Activated naive CD4-positive, alpha-beta T cell treated with anti-CD3 and anti-CD28 coated beads, Interleukin-2, amount 10 ng/mL, durations not matched to agents 7 days and 5 days (primary cell): ENCODE results near the gene TAF11L13.
"Not testable (repeated sequence)": the region's sequence is repeated elsewhere in the genome, so short reads cannot be mapped to it uniquely, and the experiment has no call there.

ENCODE experiments used
- CTCF ChIA-PET: fragments of 350-600 bp; sonication (Branson Sonifier 250); formaldehyde crosslinking; loops from one replicate; lab custom pipeline; 2021; ENCODE audit warnings: antibody characterized with exemption; lab: Charles Lee
- DNase-seq: peaks from one replicate; pipeline ENCODE4 v3.0.0-alpha.2; 2020
- H3K27ac Mint-ChIP-seq: one replicate; pipeline ENCODE4 v1.8.0; 2021; ENCODE audit warnings: mild to moderate bottlenecking, moderate library complexity, mixed read lengths
- H3K27me3 Mint-ChIP-seq: one replicate; pipeline ENCODE4 v1.8.0; 2021; ENCODE audit warnings: mild to moderate bottlenecking, mixed read lengths
- H3K36me3 Mint-ChIP-seq: one replicate; pipeline ENCODE4 v1.8.0; 2021; ENCODE audit warnings: mixed read lengths
- H3K4me1 Mint-ChIP-seq: one replicate; pipeline ENCODE4 v1.8.0; 2021; ENCODE audit warnings: mixed read lengths
- H3K4me3 Mint-ChIP-seq: one replicate; pipeline ENCODE4 v1.8.0; 2021; ENCODE audit warnings: mild to moderate bottlenecking, moderate library complexity, mixed read lengths
- H3K9me3 Mint-ChIP-seq: one replicate; pipeline ENCODE4 v1.8.0; 2021; ENCODE audit warnings: mixed read lengths

The TAF11L13 gene

DNA sequence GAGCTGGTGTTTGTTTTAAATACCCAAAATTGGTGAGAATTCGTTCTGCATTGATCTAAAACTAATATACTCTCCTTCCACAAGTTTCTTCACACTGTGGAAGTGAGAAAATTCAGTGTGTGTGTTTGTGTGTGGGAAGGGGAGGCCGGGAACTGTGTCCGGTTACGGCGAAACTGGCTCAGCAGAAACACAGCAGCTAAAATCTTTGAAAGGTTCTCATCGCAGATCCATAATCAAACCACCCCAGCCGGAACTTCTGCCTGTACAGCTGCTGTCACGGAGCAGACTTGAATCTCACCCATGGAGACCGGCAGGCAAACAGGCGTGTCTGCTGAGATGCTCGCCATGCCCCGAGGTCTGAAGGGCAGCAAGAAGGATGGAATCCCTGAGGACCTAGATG is at the start of gene TAF11L13:
TAF11L13 (plus strand) TSS at position 301 of the 400 bp plus-strand sequence.
- H3K27ac Mint-ChIP-seq, H3K4me1 Mint-ChIP-seq, DNase-seq, CTCF ChIA-PET, H3K27me3 Mint-ChIP-seq, H3K36me3 Mint-ChIP-seq, H3K4me3 Mint-ChIP-seq: not testable (repeated sequence)
- H3K9me3 Mint-ChIP-seq, result peaks cover 16% of the 10 kb centered on the region

DNA sequence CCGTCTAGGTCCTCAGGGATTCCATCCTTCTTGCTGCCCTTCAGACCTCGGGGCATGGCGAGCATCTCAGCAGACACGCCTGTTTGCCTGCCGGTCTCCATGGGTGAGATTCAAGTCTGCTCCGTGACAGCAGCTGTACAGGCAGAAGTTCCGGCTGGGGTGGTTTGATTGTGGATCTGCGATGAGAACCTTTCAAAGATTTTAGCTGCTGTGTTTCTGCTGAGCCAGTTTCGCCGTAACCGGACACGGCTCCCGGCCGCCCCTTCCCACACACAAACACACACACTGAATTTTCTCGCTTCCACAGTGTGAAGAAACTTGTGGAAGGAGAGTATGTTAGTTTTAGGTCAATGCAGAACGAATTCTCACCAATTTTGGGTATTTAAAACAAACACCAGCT is 46.2 kb upstream of the TAF11L13 start, which contains the start of gene TAF11L7:
TAF11L7 (minus strand) TSS at position 101 of the 400 bp plus-strand sequence.
- DNase-seq, H3K4me3 Mint-ChIP-seq, H3K27ac Mint-ChIP-seq, CTCF ChIA-PET, H3K4me1 Mint-ChIP-seq, H3K27me3 Mint-ChIP-seq, H3K9me3 Mint-ChIP-seq, H3K36me3 Mint-ChIP-seq: not testable (repeated sequence)

GRCh38 chr5:17590860-17591259 is 41.0 kb upstream of the TAF11L13 start, which contains the start of gene TAF11L8:
Gene TAF11L8, minus strand, starts transcription at chr5:17590960.
- H3K4me3 Mint-ChIP-seq, H3K4me1 Mint-ChIP-seq, DNase-seq, H3K27me3 Mint-ChIP-seq, CTCF ChIA-PET, H3K27ac Mint-ChIP-seq, H3K36me3 Mint-ChIP-seq, H3K9me3 Mint-ChIP-seq: not testable (repeated sequence)

DNA sequence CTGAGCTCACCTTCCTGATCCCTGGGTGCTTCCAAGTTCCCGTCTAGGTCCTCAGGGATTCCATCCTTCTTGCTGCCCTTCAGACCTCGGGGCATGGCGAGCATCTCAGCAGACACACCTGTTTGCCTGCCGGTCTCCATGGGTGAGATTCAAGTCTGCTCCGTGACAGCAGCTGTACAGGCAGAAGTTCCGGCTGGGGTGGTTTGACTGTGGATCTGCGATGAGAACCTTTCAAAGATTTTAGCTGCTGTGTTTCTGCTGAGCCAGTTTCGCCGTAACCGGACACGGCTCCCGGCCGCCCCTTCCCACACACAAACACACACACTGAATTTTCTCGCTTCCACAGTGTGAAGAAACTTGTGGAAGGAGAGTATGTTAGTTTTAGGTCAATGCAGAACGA is 37.6 kb upstream of the TAF11L13 start, which contains the start of gene TAF11L9:
TAF11L9 (minus strand) TSS at position 140 of the 400 bp plus-strand sequence.
- H3K27ac Mint-ChIP-seq, DNase-seq, CTCF ChIA-PET, H3K9me3 Mint-ChIP-seq, H3K4me3 Mint-ChIP-seq, H3K36me3 Mint-ChIP-seq, H3K27me3 Mint-ChIP-seq, H3K4me1 Mint-ChIP-seq: not testable (repeated sequence)

DNA sequence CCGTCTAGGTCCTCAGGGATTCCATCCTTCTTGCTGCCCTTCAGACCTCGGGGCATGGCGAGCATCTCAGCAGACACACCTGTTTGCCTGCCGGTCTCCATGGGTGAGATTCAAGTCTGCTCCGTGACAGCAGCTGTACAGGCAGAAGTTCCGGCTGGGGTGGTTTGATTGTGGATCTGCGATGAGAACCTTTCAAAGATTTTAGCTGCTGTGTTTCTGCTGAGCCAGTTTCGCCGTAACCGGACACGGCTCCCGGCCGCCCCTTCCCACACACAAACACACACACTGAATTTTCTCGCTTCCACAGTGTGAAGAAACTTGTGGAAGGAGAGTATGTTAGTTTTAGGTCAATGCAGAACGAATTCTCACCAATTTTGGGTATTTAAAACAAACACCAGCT is 34.2 kb upstream of the TAF11L13 start, which contains the start of gene TAF11L10:
TAF11L10 (minus strand) TSS at position 101 of the 400 bp plus-strand sequence.
- H3K4me1 Mint-ChIP-seq, H3K4me3 Mint-ChIP-seq, H3K36me3 Mint-ChIP-seq, H3K27me3 Mint-ChIP-seq, DNase-seq, H3K9me3 Mint-ChIP-seq, H3K27ac Mint-ChIP-seq, CTCF ChIA-PET: not testable (repeated sequence)

- CTCF ChIA-PET, DNase-seq, H3K36me3 Mint-ChIP-seq, H3K27me3 Mint-ChIP-seq, H3K4me3 Mint-ChIP-seq, H3K27ac Mint-ChIP-seq, H3K4me1 Mint-ChIP-seq: not testable (repeated sequence)
- peaks cover 22% of the 10 kb centered on the region for H3K9me3 Mint-ChIP-seq
Observed at GRCh38 chr5:17603880-17604279, 28.0 kb upstream of the TAF11L13 start, which contains the start of gene TAF11L11. Gene TAF11L11, plus strand, starts transcription at chr5:17604183.

GRCh38 chr5:17604951-17605350 is 26.9 kb upstream of the TAF11L13 start:
- CTCF ChIA-PET, result no interaction called here
- Mint-ChIP-seq H3K4me3 (no peak overlapping the region), H3K27me3 (no peaks in the 10 kb centered on the region)

DNA sequence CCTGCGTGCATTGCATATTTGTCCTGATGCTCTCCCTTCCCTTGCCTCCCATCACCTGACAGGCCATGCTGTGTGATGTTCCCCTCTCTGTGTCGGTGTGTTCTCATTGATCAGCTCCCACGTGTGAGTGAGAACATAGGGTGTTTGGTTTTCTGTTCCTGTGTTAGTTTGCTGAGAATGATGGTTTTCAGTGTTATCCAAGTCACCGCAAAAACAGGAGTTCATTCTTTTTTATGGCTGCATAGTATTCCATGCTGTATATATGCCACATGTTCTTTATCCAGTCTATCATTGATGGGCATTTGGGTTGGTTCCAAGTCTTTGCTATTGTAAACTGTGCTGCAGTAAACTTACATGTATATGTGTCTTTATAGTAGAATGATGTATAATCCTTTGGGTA is 24.4 kb upstream of the TAF11L13 start:
- CTCF ChIA-PET, H3K27ac Mint-ChIP-seq, H3K4me3 Mint-ChIP-seq, H3K4me1 Mint-ChIP-seq, DNase-seq, H3K27me3 Mint-ChIP-seq, H3K36me3 Mint-ChIP-seq: not testable (repeated sequence)
- H3K9me3 Mint-ChIP-seq, result peaks cover 25% of the 10 kb centered on the region

More at GRCh38 chr5:17604951-17605350, 26.9 kb upstream of the TAF11L13 start:
- Mint-ChIP-seq H3K27ac (no peak overlapping the region), H3K9me3 (peaks cover 20% of the 10 kb centered on the region), H3K36me3 (no peaks in the 10 kb centered on the region), H3K4me1 (no peaks in the 10 kb centered on the region)
- DNase-seq, result no peak

DNA sequence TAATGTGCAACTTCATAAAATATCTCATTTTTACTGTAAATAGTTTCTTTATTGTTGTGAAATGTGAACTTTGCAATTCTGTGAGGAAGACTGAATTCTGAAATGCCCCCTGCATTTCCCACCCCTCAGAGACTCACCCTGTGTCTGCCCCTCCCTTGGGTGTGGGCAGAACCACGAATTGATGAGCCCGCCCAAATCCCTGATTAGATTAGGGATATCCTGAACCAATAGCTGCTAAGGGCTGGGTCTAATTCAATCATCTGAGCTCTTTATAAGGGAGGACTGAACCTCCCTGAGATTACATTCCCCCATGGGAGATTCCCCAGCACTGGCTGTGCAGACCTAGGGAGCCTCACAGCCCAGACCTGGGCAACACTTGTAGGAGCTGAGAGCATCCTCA is 21.8 kb upstream of the TAF11L13 start, which contains the start of gene TAF11L12:
TAF11L12 (plus strand) TSS at position 301 of the 400 bp plus-strand sequence.
- H3K4me3 Mint-ChIP-seq, DNase-seq, H3K4me1 Mint-ChIP-seq, H3K27ac Mint-ChIP-seq, H3K27me3 Mint-ChIP-seq, CTCF ChIA-PET, H3K36me3 Mint-ChIP-seq: not testable (repeated sequence)
- H3K9me3 Mint-ChIP-seq, result peaks cover 22% of the 10 kb centered on the region

DNA sequence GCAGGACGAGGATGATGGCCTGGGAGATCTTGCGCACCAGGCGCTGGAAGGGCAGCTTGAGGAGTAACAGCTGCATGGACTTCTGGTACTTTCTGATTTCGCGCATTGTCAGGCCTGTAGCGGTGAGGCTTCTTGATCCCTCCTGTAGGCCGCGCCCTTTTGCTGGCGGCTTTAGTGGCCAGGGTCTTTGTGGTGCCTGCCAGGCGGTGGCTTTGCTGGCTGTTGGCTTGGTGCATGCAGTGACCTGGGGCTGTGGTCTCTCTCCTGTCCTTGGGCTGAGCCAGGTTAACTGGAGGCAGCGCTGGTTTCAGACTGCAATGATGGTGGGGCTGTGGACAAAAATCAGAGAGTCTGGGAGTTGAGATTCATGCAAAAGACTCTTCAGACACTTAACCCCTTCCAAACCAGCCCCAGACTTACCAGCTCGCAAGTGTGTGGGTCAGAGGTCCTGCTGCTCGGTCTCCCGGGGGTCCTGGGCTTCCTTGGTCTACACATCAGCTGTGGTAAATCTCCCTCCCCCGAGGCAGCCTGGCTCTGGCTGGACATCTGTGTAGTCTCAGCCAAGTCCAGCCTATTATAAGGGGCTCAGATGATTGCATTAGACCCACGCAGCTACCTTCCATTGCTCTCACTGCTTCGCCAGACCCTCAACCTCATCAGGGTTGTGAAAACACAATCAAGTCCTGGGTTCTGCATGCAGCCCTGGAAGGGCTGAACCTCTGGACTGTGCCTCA is 16.8 kb upstream of the TAF11L13 start:
- Mint-ChIP-seq H3K27me3 (no peaks in the 10 kb centered on the region), H3K36me3 (no peaks in the 10 kb centered on the region), H3K9me3 (peaks cover 22% of the 10 kb centered on the region), H3K27ac (no peak overlapping the region), H3K4me3 (no peak overlapping the region), H3K4me1 (no peaks in the 10 kb centered on the region)
- CTCF ChIA-PET, result no interaction called here
- DNase-seq, result no peak

DNA sequence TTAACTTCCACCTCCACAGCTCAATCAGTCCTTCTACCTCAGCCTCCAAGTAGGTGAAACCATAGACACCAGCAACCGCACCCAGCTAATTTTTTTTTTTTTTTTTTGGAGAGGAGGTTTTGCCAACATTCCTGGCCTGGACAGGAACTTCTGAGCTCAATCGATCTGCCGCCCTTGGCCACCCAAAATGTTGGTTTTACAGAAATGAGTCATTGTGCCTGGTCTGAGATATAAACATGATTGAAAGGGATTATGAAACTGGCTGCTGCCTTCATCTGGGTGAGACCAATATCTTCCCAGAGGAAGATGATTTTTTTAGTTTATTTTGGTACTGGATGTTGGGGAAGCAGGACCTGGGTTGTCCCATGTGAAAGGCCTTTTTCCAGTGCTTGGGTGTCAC is 12.5 kb upstream of the TAF11L13 start:
- CTCF ChIA-PET, result no interaction called here
- Mint-ChIP-seq H3K27me3 (no peaks in the 10 kb centered on the region), H3K9me3 (peaks cover 21% of the 10 kb centered on the region), H3K4me1 (no peaks in the 10 kb centered on the region), H3K4me3 (no peak overlapping the region), H3K27ac (no peak overlapping the region), H3K36me3 (no peaks in the 10 kb centered on the region)
- DNase-seq, result no peak

- no peaks in the 10 kb centered on the region for H3K27me3 Mint-ChIP-seq
- no peak overlapping the region for H3K4me3 Mint-ChIP-seq
- H3K27ac Mint-ChIP-seq, result no peak overlapping the region
- H3K4me1 Mint-ChIP-seq, result no peaks in the 10 kb centered on the region
- H3K36me3 Mint-ChIP-seq, result no peaks in the 10 kb centered on the region
- CTCF ChIA-PET, result no interaction called here
- no peak for DNase-seq
- H3K9me3 Mint-ChIP-seq, result peaks cover 18% of the 10 kb centered on the region
Observed at GRCh38 chr5:17620627-17621026, 11.3 kb upstream of the TAF11L13 start.

- Mint-ChIP-seq H3K27me3 (no peaks in the 10 kb centered on the region), H3K36me3 (no peaks in the 10 kb centered on the region), H3K4me1 (no peaks in the 10 kb centered on the region), H3K9me3 (peaks cover 7% of the 10 kb centered on the region), H3K4me3 (no peak overlapping the region), H3K27ac (no peak overlapping the region)
- DNase-seq, result no peak
- CTCF ChIA-PET, result no interaction called here
Observed at GRCh38 chr5:17625686-17626085, 6.2 kb upstream of the TAF11L13 start.

DNA sequence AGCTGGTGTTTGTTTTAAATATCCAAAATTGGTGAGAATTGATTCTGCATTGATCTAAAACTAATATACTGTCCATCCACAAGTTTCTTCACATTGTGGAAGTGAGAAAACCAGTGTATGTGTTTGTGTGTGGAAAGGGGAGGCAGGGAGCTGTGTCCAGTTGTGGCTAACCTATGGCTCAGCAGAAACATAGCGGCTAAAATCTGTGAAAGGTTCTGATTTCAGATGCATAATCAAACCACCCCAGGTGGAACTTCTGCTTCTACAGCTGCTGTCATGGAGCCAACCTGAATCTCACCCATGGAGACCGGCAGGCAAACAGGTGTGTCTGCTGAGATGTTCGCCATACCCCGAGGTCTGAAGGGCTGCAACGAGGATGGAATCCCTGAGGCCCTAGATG is 2.3 kb downstream of the TAF11L13 start, which contains the start of gene TAF11L14:
TAF11L14 (plus strand) TSS at position 301 of the 400 bp plus-strand sequence.
- no peaks in the 10 kb centered on the region for H3K27me3 Mint-ChIP-seq
- CTCF ChIA-PET, result no interaction called here
- H3K4me1 Mint-ChIP-seq, result no peaks in the 10 kb centered on the region
- H3K27ac Mint-ChIP-seq, result no peak within 1 kb of the TSS
- no peak within 1 kb of the TSS for H3K4me3 Mint-ChIP-seq
- peaks cover 16% of the 10 kb centered on the region for H3K9me3 Mint-ChIP-seq
- no peaks in the 10 kb centered on the region for H3K36me3 Mint-ChIP-seq
- no peak for DNase-seq

GRCh38 chr5:17649232-17649631 is 17.3 kb downstream of the TAF11L13 start:
- H3K9me3 Mint-ChIP-seq, H3K27ac Mint-ChIP-seq, H3K36me3 Mint-ChIP-seq, H3K27me3 Mint-ChIP-seq, H3K4me3 Mint-ChIP-seq, H3K4me1 Mint-ChIP-seq, DNase-seq, CTCF ChIA-PET: not testable (repeated sequence)
